Uterus (tissue), 2 donors: Measurements from ENCODE around the gene IREB2.

ENCODE experiments used
- POLR2A ChIP-seq, 2 donors: fragments of 450-650 bp; IDR thresholded peaks; one replicate each; pipeline ENCODE4 v1.6.1; 2016; ENCODE audit warnings: antibody characterized with exemption in 2 of 2, mild to moderate bottlenecking in 1 of 2, moderate library complexity in 1 of 2
- TF ChIP-seq, protein P1 (sequence below), 4 experiments: fragments of 200-600 bp in 2 of 4; fragments of 450-650 bp in 2 of 4; sonication (generic) in 2 of 4; IDR thresholded peaks; one replicate each; pipeline ENCODE4 v1.5.1; 2016 to 2019; ENCODE audit warnings: antibody characterized with exemption in 4 of 4, mild to moderate bottlenecking in 2 of 4, moderate library complexity in 1 of 4

DNA sequence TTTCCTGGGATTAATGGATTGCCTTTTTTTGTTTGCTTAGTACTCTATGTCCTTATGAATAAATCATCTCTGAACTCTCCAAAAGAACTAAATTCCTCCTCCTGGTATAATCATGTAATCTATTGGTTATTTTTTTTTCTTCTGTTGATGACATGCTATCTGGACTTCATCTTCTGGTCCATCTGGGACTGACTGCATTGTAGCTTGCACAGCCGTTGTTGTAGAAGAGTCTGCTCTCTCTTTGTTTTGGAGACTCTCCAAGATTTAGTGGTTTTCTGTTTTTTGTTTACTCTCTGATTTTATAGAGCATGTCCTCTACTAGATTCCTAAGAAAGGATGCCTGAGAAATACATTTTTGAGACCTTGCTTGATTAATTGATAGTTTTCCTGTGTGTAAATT, 19.1 kb downstream of the IREB2 start:
- TF ChIP-seq, protein P1, sequence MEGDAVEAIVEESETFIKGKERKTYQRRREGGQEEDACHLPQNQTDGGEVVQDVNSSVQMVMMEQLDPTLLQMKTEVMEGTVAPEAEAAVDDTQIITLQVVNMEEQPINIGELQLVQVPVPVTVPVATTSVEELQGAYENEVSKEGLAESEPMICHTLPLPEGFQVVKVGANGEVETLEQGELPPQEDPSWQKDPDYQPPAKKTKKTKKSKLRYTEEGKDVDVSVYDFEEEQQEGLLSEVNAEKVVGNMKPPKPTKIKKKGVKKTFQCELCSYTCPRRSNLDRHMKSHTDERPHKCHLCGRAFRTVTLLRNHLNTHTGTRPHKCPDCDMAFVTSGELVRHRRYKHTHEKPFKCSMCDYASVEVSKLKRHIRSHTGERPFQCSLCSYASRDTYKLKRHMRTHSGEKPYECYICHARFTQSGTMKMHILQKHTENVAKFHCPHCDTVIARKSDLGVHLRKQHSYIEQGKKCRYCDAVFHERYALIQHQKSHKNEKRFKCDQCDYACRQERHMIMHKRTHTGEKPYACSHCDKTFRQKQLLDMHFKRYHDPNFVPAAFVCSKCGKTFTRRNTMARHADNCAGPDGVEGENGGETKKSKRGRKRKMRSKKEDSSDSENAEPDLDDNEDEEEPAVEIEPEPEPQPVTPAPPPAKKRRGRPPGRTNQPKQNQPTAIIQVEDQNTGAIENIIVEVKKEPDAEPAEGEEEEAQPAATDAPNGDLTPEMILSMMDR (IDR thresholded peaks at IDR 0.05) = no peak
- no peak for TF ChIP-seq POLR2A (IDR thresholded peaks at IDR 0.05)
